SJCRH30 (cell line): ENCODE measurements around the gene YKT6. TPM values are rescaled to one million over a fixed set of nuclear protein-coding genes. Genes with fewer than 3 reads are reported as not detected.

Experiments used
- DNase-seq, 2 experiments: peaks; one replicate each; pipeline ENCODE4 v3.0.0-alpha.2; 2015 to 2020
- H3K27ac ChIP-seq: fragments of 250-450 bp; sonication (Bioruptor Pico); 2 replicates; pipeline ENCODE4 v1.5.1; 2020; ENCODE audit warnings: mild to moderate bottlenecking, moderate library complexity
- H3K27me3 ChIP-seq: fragments of 250-450 bp; sonication (Bioruptor Pico); 2 replicates; pipeline ENCODE4 v1.5.1; 2020; ENCODE audit warnings: mild to moderate bottlenecking, moderate library complexity
- H3K36me3 ChIP-seq: fragments of 250-450 bp; sonication (Bioruptor Pico); 2 replicates; pipeline ENCODE4 v1.5.1; 2020; ENCODE audit warnings: mild to moderate bottlenecking, moderate library complexity
- H3K4me1 ChIP-seq: fragments of 250-450 bp; sonication (Bioruptor Pico); 2 replicates; pipeline ENCODE4 v1.5.1; 2020; ENCODE audit warnings: mild to moderate bottlenecking, moderate library complexity
- H3K4me3 ChIP-seq: fragments of 250-450 bp; sonication (Bioruptor Pico); 2 replicates; pipeline ENCODE4 v1.5.1; 2020; ENCODE audit warnings: mild to moderate bottlenecking, moderate library complexity
- H3K9me3 ChIP-seq: fragments of 250-450 bp; sonication (Bioruptor Pico); replicated peaks from 2 replicates; pipeline ENCODE4 v1.5.1; 2020; ENCODE audit warnings: mild to moderate bottlenecking, moderate library complexity
- total RNA-seq: library from RNA; depleted of rRNA; stranded (reverse); fragments of >200 nt; shearing (Covaris generic); gene quantifications from 2 replicates; pipeline ENCODE4 v1.2.3, GENCODE V29; 2014

The YKT6 gene
- total RNA-seq, 1 experiment from 2014 or later = 101 TPM

DNA sequence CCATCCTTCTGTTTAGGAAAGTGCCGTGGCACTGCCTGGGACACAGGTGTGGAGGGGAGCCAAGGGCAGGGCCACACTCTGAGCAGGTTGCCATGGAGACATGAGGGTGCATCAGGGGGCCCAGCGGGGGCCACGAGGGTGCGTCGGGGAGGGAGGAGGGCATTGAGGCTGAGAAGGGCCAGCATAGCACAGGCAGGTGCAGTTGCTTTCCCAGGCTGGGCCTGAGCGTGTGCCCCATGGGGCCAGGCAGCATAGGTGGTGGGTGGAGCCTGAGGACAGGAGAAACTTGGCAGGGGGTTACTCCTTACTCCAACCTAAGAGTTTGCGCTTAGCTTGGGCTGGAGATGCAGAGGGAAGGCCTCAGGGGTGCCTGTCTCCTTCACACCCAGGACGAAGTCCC lies 15.2 kb downstream of the YKT6 start:
- H3K4me1 ChIP-seq = peaks cover 5% of the 10 kb centered on the region; the same call in 1 of the 2 replicates
- H3K27ac ChIP-seq = no peak overlapping the region
- H3K27me3 ChIP-seq = no peaks in the 10 kb centered on the region
- H3K4me3 ChIP-seq = no peak overlapping the region
- H3K9me3 ChIP-seq = no peaks in the 10 kb centered on the region
- DNase-seq = no peak
- H3K36me3 ChIP-seq = peaks cover 16% of the 10 kb centered on the region

DNA sequence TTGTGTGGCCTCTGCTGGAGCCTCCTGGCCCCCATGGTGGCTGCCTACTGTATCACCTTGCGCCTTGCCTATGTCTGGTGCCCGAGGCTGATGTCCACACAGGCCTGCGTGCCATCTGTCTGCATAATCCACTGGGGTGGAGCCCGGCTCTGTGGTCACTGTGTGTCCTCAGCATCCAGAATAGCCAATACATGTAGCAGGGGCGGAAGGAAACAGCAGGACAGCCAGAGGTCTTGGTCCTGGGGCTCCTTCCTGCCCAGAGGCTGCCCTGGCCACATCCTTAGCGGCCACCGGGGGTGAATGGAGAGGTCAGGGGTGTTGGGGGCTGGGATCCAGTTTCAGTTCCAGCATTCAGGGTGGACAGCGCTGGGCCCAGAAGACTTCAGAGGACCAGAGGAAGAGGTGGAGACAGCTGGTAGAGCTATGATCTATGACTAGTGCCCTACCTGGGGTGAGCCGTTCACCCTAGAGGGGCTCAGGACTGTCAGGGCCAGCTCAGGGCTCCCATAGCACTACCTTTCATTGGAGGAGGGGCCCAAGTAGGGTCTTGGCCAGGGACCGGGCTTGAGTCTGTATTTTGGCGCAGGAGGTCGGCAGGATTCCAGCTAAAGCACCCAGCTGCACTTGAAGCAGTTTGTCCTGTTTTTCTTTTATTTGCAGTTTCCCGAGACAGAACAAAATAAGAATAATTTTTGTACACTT lies 15.9 kb downstream of the YKT6 start:
- Histone ChIP-seq H3K27ac (no peak overlapping the region), H3K4me1 (peaks cover 5% of the 10 kb centered on the region; the same call in 1 of the 2 replicates)
- DNase-seq = no peak

DNA sequence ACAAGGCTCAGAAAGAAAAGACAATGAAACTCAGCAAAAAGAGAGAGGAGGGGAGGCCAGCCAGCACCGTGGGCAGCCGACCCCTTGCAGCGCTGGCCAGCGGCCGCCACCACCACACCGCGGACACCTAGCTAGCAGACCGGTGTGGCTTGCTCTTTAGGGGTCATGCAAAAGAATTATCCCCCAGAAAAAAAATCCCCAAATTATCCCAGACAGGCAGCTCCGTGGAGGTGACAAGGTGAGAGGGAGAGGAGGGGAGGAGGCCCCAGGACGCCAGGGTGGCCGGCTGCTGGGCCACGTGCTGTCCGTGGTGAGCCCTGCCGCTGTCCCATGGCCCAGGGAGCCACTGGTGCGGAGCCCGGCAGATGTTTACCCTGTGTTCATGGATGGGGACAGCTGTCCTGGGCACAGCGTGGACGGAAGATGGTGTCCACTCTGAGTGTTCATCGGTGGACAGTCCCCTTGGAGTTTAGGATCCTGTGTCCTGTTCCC lies 16.5 kb downstream of the YKT6 start:
- Histone ChIP-seq H3K27ac (no peak overlapping the region), H3K9me3 (no peaks in the 10 kb centered on the region), H3K4me3 (no peak overlapping the region), H3K36me3 (peaks cover 8% of the 10 kb centered on the region), H3K27me3 (no peaks in the 10 kb centered on the region), H3K4me1 (peaks cover 5% of the 10 kb centered on the region; the same call in 1 of the 2 replicates)
- no peak for DNase-seq

More for the DNA sequence above, 15.9 kb downstream of the YKT6 start:
- Histone ChIP-seq H3K9me3 (no peaks in the 10 kb centered on the region), H3K36me3 (peaks cover 10% of the 10 kb centered on the region), H3K4me3 (no peak overlapping the region), H3K27me3 (no peaks in the 10 kb centered on the region)

DNA sequence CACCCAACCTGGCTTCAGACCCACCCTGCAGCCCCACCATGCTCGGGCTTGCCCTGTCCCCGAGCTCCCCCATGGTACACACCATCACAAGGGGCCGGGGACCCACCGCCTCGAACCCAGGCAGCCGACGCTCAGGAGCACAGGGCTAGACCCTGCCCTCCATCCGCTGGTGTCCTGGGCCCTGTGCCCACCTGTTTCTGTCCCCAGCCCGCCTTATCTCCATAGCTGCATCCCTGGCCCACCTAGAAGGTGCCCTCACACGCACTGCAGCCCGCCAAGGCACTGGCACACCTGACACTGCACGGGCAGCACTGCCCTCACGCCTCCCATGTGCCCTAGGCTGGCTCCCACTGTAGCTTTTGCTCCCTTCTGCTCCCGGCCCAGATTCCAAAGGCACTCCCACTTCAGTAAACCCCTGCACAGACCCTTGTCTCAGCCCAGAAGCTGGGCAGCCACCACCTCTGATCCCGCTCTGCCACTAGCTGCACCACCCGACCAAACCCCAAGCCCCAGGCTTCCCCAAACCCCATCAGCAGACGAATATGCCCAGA lies 17.1 kb downstream of the YKT6 start:
- no peaks in the 10 kb centered on the region for H3K27me3 ChIP-seq
- no peak overlapping the region for H3K27ac ChIP-seq
- no peak overlapping the region for H3K4me3 ChIP-seq
- peaks cover 2% of the 10 kb centered on the region; the same call in 1 of the 2 replicates for H3K36me3 ChIP-seq
- H3K4me1 ChIP-seq = peaks cover 2% of the 10 kb centered on the region
- no peaks in the 10 kb centered on the region for H3K9me3 ChIP-seq
- DNase-seq = no peak

DNA sequence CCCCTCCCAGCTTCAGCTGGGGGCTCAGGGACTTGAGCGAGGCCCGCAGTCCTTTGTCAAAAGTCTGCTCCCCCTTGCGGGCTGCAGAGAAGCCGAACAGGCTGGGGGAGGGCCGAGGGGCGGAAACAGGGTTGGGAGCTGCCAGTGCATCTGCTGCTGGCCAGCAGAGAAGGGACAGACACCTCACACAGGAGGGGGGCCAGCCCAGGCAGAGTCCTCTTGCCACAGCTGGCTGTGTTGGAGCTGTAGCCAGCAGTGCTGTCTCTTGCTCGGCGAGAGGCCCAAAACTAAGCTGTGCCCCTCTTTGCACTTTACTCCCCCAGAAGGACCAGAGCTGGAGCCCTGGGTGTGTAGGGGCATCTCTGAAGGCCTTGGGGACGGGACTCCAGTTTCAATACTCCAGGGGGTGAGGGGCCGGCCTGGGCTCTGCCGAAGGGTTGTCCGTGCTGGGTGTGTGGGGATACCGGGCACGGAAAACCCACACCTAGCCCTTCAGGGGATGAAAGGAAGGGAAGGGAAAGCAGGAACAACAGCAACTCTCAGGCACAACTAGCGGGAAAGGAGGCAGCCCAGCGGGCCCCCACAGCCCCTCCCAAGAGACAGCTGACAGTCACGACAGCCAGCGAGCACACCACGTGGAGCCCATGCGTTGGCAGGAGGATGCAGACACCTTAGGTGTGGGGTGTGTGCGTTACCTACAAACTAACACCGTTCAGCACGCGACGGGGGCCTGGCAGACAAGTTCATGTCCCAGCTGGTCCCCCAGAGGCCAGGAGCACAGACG lies 17.8 kb downstream of the YKT6 start:
- peaks cover 7% of the 10 kb centered on the region for H3K4me1 ChIP-seq
- no peaks in the 10 kb centered on the region for H3K36me3 ChIP-seq
- H3K4me3 ChIP-seq = no peak overlapping the region
- H3K27me3 ChIP-seq = no peaks in the 10 kb centered on the region
- DNase-seq = peak; percentile 76 to 78
- H3K9me3 ChIP-seq = no peaks in the 10 kb centered on the region
- no peak overlapping the region for H3K27ac ChIP-seq

DNA sequence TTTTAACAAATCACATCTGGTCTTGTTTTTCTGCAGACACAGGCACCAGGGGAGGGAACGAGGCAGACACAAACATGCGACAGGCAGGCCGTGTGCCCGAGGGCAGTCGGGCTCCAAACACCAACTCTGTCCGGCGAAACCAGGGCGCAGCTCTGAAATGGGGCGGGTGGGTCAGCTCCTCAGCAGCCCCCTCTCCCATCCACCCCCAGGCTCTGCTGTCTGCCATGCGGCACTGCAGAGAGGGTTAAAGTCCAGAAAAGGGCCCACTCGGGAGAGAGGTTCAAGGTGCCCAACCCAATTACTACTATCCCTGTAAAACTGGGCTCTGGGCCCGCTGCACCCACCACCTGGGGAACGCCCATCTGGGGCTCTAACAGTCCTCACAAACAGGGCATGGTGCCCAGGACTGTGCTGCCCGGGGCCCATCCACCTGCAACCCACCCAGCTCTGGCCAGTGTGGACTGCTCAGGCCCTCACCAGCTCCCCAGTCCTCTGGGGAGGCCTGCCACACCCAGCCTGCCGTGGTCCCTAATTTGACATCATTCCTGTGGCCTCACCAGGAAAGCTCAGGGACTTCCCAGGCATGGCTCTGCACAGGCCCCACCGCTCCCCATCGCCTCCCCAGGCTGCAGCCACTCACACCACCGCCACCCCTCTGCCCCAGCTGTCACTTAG lies 18.7 kb downstream of the YKT6 start:
- no peak for DNase-seq
- no peaks in the 10 kb centered on the region for H3K36me3 ChIP-seq
- H3K9me3 ChIP-seq = no peaks in the 10 kb centered on the region
- no peak overlapping the region for H3K27ac ChIP-seq
- peaks cover 16% of the 10 kb centered on the region for H3K4me1 ChIP-seq
- H3K27me3 ChIP-seq = no peaks in the 10 kb centered on the region
- no peak overlapping the region for H3K4me3 ChIP-seq

DNA sequence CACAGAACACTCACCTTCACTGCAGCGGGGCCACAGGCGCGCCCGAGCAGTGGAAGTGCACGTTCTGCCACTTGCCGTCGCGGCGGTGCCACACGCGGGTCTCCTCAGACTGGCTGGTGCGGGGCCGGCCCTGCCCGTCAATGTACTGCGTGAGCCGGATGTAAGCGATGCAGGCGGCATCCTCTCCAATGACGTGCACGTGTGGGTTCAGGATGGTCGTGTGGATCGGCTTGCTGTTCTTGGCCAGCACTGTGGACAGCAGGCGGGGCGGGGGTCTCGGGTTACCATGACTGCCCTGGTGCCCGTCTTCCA lies 19.2 kb downstream of the YKT6 start:
- DNase-seq = no peak
- Histone ChIP-seq H3K4me3 (no peak overlapping the region), H3K36me3 (no peaks in the 10 kb centered on the region), H3K4me1 (peaks cover 21% of the 10 kb centered on the region), H3K9me3 (no peaks in the 10 kb centered on the region), H3K27ac (no peak overlapping the region), H3K27me3 (no peaks in the 10 kb centered on the region)

DNA sequence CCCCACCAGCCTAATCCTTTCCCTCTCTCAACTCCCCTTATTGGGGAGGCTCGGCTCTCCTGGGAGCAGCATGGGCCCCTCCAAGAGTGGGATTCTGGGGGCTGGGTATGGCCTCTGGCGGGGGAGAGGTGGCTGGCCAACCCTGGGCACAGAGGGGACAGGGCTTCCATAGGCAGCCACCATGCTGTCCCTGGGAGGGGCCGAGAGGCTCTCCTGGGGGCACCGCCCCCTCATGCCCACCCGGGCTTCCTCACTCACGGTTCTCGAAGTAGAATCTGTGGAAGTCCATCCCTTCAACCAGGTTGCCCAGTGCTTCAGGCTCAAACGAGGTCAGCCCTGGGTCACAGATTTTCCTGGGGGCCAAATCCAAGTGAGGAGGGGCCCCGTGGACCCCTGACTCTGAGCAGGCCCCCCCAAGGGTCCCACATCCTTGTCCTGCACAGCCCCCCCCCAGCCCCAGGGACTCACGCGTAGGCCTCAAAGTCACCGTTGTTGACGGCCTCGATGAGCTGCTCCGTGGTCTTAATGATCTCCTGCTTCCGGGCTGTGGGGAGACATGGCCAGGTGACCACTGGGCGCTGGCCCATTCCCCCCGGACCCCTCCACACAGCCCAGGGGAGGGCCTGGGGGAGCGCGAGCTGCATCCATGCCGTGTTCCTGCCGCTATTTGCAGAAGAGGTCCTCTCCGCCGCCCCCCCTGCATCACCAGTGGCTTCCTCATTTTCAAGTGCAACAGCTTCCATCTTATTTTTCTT lies 19.8 kb downstream of the YKT6 start:
- Histone ChIP-seq H3K27me3 (no peaks in the 10 kb centered on the region), H3K27ac (no peak overlapping the region), H3K36me3 (no peaks in the 10 kb centered on the region), H3K4me3 (no peak overlapping the region), H3K4me1 (peaks cover 26% of the 10 kb centered on the region), H3K9me3 (no peaks in the 10 kb centered on the region)
- DNase-seq = no peak

DNA sequence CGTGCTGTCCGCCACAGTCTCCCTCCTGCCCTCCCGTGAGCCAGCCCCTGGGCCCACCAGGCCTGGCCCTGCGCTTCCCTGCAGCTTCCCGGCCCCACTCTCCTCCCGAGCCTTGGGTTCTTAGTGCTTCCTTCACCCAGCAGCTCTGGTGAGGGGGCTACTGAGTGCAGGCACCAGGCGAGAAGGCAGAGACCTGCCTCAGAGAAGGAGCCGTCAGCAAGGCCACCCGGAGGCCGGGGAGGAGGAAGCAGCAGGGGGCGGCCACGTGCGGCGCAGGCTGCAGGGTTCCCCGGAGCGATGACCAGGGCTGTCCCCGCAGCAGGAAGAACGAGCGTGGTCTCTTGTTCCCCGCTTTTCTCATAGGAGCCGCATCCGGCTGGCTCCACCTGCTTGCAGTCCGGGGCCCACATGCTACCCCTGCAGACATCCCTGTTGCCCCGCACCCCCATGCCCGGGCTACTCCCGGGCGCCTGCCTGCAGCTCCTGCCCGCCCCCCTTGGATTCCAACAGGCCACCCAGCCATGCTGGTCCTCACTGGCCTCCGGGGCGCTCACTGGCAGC lies 20.5 kb downstream of the YKT6 start:
- Histone ChIP-seq H3K36me3 (no peaks in the 10 kb centered on the region), H3K4me3 (no peak overlapping the region), H3K4me1 (peaks cover 32% of the 10 kb centered on the region), H3K9me3 (no peaks in the 10 kb centered on the region), H3K27ac (no peak overlapping the region), H3K27me3 (no peaks in the 10 kb centered on the region)
- no peak for DNase-seq

- Histone ChIP-seq H3K4me1 (peaks cover 34% of the 10 kb centered on the region), H3K9me3 (no peaks in the 10 kb centered on the region), H3K36me3 (no peaks in the 10 kb centered on the region), H3K27ac (no peak overlapping the region), H3K4me3 (no peak overlapping the region), H3K27me3 (no peaks in the 10 kb centered on the region)
- no peak for DNase-seq
Measured at GRCh38 chr7:44222074-44222473, 21.3 kb downstream of the YKT6 start.

DNA sequence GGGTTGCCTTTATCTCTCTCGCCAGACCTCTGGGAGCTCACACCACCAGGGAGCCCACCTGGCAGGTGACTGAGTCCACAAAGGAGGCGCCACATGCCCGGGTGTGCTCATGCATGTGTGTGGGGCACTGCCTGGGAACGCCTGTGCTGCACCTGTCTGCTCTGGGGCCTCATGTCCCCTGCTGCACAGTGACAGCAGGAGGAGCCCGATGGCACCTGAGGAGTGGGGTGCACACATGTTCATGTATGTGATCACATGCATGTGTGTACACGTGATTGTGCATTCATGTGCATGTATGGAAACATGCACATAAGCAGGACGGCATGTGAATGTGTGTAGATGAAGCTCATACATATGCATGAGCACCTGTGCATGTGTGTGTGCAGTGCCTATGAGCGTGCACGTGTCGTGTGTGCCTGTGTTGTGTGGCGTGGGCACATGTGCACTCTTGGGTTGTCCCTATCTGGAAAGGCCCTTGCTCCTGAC lies 22.0 kb downstream of the YKT6 start:
- no peaks in the 10 kb centered on the region for H3K36me3 ChIP-seq
- no peak overlapping the region for H3K4me3 ChIP-seq
- no peak overlapping the region for H3K27ac ChIP-seq
- no peaks in the 10 kb centered on the region for H3K9me3 ChIP-seq
- no peak for DNase-seq
- H3K27me3 ChIP-seq = peaks cover under 1% of the 10 kb centered on the region; the same call in 1 of the 2 replicates
- H3K4me1 ChIP-seq = peaks cover 31% of the 10 kb centered on the region

DNA sequence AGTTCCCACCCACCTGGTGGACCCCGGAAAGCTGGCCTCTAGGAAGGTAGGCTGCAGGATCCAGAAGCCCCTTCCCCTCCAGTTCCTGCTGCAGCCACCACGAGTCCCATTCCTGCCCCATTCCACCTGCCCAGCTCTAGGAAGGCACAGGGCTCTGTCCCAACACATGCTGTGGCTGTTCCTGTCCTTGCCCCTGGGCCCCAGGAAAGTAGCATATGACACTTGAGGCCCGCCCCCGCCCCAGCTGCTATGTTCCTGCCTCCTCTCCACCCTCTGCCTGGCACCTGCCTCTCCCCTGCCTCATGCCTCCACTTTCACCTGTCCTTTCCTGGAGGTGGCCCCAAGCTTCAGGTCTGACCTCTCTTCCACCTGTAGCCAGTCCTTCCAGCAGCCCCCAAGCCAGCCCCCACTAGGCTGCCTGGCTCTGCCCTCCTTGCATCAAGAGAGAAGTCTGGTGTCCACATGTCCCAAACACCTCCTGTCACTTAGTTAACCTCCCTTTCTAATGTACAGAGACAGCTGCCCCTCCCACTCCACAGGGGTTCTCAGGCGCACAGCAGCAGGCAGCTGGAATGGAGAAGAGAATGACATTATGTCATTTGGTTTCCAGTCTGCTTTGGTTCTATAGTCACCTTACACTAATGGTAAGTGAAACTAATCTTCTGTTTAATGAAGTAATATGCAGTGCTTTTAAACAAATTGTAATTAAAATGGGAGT lies 22.7 kb downstream of the YKT6 start:
- H3K4me3 ChIP-seq = no peak overlapping the region
- H3K27ac ChIP-seq = no peak overlapping the region
- no peaks in the 10 kb centered on the region for H3K36me3 ChIP-seq
- H3K27me3 ChIP-seq = peaks cover 7% of the 10 kb centered on the region
- DNase-seq = peak; percentile 60 to 78
- H3K4me1 ChIP-seq = peaks cover 31% of the 10 kb centered on the region
- no peaks in the 10 kb centered on the region for H3K9me3 ChIP-seq
